Forelimb muscle (tissue), 1 donor: Measurements from ENCODE around the gene ZNF708. TPM values are rescaled to one million over a fixed set of nuclear protein-coding genes. Genes with fewer than 3 reads are reported as not detected.
"Not testable (repeated sequence)": the region's sequence is repeated elsewhere in the genome, so short reads cannot be mapped to it uniquely, and the experiment has no call there.

Experiments used
- DNase-seq: peaks from one replicate; pipeline ENCODE4 v3.0.0-alpha.2; 2013; ENCODE audit warnings: low read depth
- polyA plus RNA-seq: library from polyadenylated mRNA; unstranded; fragments of 120-200 nt; gene quantifications from one replicate; pipeline ENCODE4 v1.2.1, GENCODE V29; 2013; ENCODE audit not compliant: insufficient read length

ZNF708 gene
- polyA plus RNA-seq, result 8.3 TPM

DNA sequence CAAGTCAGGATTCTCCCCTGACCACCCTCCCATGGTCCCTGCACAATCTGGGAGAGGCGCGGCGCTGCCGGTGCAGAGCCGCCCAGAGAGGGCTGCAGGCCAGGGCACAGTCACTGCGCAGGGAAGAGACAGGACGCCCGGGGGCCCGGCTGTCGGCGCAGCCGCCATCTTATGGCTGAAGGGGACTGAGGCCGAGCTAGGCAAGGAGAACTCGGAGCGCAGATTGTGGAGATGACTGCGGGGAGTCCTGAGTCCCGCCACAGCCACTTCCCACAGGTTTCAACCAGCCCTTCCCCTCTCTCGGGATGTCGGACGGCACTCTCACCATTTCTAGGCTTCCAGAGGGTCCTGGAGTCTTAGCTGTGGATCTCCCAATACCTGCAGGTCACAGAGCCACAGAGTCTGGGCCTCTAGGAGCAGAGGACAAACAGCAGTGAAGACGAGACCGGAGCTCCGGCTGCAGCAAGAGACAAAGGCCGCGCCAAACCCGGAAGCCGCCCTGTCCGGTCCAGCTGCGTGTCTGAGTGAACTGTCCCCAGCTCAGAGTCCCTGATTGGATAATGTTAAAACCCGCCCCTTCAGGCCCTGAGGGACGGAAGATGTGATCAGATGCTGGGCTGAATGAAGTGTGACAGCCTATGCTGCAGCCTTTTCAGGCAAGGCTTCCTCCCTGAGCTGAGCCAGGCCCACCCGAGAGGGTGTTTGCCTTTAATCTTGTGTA lies at the start of gene ZNF708:
Gene ZNF708, minus strand, starts transcription at position 526 of the 721 bp plus-strand sequence. Its CDS starts 198 bp downstream, at position 328.
- DNase-seq, result peak; percentile 88

DNA sequence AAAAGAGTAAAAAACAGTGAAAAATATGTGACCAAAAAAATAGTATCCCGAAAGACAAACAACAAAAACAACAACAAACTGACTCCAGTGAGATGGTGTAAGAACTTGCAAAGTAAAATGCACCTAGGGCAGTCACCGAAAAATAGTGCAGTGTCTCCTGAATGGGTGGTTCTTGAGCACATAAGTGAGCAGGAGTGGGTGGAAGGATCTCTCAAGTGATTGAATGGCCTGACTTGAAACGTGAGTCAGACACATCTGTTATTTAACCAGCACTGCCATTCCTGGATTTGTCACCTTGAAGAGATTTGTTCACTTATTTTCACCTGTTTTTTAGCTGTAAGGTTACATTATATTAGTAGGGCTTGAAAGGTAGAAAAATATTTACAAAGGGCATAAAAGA lies 33.1 kb upstream of the ZNF708 start:
- no peak for DNase-seq

DNA sequence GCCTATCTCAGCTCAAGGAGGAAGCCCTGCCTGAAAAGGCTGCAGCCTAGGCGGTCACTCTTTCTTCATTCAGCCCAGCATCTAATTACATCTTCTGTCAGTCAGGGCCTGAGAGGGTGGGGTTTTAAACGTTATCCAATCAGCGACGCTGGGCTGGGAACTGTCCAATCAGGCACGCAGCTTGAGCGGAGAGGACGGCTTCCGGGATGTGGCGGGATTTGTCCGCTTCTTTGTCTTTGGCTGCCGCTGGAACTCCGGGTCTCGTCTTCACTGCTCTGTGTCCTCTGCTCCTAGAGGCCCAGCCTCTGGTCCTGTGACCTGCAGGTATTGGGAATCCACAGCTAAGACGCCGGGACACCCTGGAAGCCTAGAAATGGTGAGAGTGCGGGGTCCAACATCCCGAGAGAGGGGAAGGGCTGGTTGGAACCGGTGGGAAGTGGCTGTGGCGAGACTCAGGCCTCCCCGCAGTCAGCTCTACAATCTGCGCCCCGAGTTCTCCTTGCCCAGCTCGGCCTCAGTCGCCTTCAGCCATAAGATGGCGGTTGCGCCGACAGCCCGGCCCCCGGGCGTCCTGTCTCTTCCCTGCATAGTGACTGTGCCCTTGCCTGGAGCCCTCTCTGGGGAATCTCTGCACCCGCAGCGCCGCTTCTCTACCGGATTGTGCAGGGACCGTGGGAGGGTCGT lies 29.7 kb upstream of the ZNF708 start, which contains the start of gene ZNF738:
Gene ZNF738, plus strand, starts transcription at position 233 of the 684 bp plus-strand sequence. Its CDS starts 141 bp downstream, at position 374.
- DNase-seq, result peak; percentile 95

DNA sequence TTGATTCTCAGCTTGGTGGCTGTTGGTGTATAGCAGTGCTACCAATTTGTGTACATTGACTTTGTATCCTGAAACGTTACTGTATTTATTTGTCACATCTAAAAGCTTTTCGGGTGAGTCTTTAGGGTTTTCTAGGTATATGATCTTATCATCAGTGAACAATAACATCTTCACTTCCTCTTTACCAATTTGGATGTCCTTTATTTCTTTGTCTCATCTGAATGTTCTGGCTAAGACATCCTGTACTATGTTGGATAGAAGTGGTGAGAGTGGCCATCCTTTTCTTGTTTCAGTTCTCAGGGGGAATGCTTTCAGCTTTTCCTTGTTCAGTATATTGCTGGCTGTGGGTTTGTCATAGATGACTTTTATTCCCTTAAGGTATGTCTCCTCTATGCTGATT lies 23.6 kb upstream of the ZNF708 start:
- DNase-seq, result no peak

DNA sequence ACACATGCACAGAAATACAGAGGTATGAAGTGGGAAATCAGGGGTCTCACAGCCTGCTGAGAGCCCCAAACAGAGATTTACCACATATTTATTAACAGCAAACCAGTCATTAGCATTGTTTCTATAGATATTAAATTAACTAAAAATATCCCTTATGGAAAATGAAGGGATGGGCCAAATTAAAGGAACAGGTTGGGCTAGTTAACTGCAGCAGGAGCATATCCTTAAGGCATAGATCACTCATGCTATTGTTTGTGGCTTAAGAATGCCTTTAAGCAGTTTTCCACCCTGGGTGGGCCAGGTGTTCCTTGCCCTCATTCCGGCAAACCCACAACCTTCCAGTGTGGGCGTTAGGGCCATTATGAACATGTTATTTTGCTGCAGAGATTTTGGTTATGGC lies 15.6 kb upstream of the ZNF708 start:
- DNase-seq, result not testable (repeated sequence)

GRCh38 chr19:21335721-21336120 lies 6.5 kb upstream of the ZNF708 start:
- DNase-seq, result no peak

DNA sequence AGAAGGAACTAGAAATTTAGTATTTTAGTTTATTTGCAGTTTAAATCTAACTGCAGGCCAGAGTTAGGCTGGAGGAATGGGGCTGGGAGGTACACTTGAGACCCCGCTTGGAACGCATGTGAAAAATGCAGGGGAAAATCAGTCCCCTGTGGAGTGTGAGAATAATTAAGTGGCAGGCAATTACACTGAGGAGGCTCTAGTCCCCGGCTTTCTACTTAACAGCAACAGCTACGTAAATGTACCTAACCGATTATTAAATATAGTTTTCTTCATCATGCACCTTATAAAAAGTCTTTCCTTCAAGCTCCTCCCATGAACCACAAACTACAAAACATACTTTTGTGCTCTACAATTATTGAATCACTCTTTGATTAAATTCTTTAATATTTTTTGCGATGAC lies 804 bp downstream of the ZNF708 start:
- DNase-seq, result no peak

DNA sequence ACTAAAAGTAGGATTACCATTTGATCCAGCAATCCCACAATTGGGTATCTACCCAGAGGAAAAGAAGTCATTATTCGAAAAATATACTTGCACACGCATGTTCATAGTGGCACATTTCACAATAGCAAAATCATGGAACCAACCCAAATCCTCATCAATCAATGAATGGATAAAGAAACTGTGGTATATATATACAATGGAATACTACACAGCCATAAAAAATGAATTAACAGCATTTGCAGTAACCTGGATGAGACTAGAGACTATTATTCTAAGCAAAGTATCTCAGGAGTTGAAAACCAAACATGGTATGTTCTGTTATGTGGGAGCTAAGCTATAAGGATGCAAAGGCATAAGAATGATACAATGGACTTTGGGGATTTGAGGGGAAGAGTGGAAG lies 3.0 kb downstream of the ZNF708 start:
- no peak for DNase-seq

- DNase-seq, result no peak
These were observed 6.2 kb downstream of the ZNF708 start for GRCh38 chr19:21323000-21323399.

DNA sequence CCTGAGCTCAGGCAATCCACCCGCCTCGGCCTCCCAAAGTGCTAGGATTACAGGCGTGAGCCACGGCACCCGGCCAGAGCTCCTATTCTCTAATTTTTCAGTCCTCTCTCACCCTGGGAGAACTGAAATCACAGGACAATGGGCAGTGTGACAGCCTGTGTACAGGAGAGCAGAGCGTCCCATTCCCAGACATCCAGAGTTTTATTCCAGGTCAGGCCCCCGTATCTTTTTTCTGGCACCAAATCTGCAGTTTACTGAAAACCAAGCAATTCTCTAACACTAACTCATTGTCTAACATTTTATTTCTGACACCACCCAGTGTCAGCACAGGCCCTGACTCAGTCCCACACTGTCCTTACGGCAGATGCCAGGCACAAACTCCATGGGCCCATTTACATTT lies 6.7 kb downstream of the ZNF708 start:
- DNase-seq, result no peak

- no peak for DNase-seq
These were observed 7.2 kb downstream of the ZNF708 start for GRCh38 chr19:21321996-21322395.

DNA sequence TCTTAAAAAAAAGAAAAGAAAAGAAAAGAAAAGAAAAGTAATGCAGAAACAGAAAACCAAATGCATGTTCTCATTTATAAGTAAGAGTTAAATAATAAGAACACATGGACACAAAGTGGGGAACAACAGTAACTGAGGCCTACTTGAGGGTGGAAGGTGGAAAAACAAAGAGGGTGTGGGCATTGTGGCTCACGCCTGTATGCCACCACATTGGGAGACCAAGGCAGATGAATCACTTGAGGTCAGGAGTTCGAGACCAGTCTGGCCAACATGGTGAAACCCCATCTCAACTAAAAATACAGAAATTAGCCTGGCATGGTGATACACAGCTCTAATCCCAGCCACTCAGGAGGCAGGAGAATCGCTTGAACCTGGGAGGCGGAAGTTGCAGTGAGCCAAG lies 8.1 kb downstream of the ZNF708 start:
- no peak for DNase-seq

- no peak for DNase-seq
These were observed 11.4 kb downstream of the ZNF708 start for GRCh38 chr19:21317821-21318220.

DNA sequence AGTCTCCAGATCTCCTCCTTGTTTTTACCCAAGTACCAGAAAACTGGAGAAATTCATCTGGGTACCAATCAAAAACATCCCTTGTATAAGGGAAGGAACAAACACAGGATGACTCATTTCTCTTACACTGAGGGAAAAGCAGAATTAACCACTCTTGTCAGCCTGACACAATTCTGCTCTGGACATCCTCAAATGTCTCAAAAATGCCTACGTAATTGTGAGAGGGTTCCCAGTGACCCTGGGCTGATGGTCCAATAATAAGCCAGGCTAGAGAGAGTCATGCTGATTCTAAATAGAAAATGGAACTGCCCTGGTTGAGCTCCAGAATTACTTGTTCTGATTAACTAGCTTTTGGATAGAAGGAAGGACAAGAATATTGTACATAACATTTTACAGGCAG lies 14.5 kb downstream of the ZNF708 start:
- no peak for DNase-seq

DNA sequence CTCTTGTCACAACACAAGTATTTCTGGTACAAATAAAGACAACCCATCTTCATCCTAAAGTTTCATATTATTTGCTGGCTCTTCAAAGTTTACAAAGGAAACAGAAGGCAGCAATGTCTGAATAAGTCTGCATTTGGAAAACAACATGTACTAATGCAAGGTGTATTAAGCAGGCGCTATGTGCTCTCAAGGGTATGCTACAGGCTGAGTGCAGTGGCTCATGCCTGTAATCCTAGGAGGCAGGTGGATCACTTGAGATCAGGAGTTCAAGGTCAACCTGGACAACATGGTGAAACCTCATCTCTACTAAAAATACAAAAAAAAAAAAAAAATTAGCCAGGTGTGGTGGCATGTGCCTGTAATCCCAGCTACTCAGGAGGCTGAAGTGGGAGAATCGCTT lies 16.4 kb downstream of the ZNF708 start:
- not testable (repeated sequence) for DNase-seq

GRCh38 chr19:21308773-21309172 lies 20.4 kb downstream of the ZNF708 start:
- DNase-seq, result no peak

DNA sequence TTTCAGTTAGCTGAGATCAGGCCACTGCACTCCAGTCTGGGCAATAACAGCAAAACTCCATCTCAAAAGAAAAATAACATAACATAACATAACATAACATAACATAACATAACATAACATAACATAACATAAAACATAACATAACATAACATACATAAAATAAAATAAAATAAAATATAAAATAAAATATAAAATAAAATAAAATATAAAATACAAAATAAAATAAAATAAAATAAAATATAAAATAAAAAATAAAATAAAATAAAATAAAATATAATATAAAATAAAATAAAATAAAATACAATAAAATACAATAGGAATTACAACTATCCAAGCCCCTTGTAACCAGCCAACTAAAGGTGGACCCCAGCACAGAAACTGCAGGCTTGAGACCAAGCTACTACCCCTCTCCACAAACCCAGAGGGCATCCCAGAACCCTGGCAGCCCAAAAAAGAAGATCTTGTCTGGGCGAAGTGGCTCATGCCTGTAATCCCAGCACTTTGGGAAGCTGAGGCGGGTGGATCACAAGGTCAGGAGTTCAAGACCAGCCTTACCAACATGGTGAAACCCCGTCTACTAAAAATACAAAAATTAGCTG lies 22.2 kb downstream of the ZNF708 start:
- not testable (repeated sequence) for DNase-seq

DNA sequence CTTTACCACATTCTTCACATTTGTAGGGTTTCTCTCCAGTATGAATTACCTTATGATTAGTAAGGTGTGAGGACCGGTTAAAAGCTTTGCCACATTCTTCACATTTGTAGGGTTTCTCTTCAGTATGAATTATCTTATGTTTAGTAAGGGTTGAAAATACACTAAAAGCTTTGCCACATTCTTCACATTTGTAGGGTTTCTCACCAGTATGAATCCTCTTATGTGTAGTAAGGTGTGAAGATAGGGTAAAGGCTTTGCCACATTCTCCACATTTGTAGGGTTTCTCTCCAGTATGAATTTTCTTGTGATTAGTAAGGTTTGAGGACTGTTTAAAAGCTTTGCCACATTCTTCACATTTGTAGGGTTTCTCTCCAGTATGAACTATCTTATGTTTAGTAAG lies 35.4 kb downstream of the ZNF708 start:
- not testable (repeated sequence) for DNase-seq

DNA sequence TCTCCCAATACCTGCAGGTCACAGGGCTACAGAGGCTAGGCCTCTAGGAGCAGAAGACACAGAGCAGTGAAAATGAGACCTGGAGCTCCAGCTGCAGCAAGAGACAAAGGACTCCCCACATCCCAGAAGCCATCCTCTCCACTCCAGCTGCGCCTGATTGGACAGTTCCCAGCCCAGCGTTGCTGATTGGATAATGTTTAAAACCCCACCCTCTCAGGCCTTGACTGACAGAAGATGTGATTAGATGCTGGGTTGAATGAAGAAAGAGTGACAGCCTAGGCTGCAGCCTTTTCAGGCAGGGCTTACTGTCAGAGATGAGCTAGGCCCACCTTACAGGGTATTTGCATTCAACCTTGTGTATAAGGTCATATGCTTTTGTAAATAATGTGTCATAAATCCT lies 59.4 kb downstream of the ZNF708 start:
- no peak for DNase-seq

DNA sequence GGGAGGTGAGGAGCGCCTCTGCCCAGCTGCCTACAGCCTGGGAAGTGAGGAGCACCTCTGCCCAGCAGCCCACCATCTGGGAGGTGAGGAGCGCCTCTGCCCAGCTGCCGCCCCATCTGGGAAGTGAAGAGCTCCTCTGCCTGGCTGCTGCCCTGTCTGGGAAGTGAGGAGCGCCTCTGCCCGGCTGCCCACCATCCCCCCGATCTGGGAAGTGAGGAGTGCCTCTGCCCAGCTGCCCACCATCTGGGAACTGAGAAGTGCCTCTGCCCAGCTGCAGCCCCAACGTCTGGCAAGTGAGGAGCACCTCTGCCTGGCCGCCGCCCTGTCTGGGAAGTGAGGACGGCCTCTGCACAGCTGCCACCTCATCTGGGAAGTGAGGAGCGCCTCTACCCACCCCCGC lies 64.3 kb downstream of the ZNF708 start:
- no peak for DNase-seq

GRCh38 chr19:21264416-21264815 lies 64.8 kb downstream of the ZNF708 start:
- no peak for DNase-seq

DNA sequence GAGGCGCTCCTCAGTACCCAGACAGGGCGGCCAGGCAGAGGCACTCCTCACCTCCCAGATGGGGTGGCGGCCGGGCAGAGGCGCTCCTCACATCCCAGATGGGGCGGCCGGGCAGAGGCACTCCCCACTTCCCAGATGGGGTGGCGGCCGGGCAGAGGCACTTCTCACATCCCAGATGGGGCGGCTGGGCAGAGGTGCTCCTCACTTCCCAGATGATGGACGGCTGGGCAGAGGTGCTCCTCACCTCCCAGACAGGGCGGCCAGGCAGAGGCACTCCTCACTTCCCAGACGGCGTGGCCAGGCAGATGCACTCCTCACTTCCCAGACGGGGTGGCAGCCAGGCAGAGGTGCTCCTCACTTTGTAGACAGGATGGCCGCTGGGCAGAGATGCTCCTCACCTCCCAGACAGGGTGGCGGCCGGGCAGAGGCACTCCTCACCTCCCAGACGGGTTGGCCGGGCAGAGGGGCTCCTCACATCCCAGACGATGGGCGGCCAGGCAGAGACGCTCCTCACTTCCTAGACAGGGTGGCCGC lies 68.3 kb downstream of the ZNF708 start:
- not testable (repeated sequence) for DNase-seq
